ENCODE data around the gene COL11A2. TPM values are rescaled to one million over a fixed set of nuclear protein-coding genes. Genes with fewer than 3 reads are reported as not detected.
A peak's percentile ranks its signal among the peaks of the same experiment; 100 is the strongest.

Gene COL11A2
- total RNA-seq, 1 experiment from 2014 or later: 2.3 TPM

- Histone ChIP-seq H3K4ac (ENCODE audit: low read depth, low read length) (no peak overlapping the region), H3K79me1 (ENCODE audit: insufficient read depth, low read depth, low read length, poor library complexity, severe bottlenecking) (no peaks in the 10 kb centered on the region), H3K56ac (ENCODE audit: insufficient read length, low read depth, low read length) (no peak overlapping the region), H3K4me1 (ENCODE audit: insufficient read depth, low read length) (peaks cover 6% of the 10 kb centered on the region; the same call in 1 of the 2 replicates), H2BK5ac (ENCODE audit: insufficient read length, low read length) (no peak overlapping the region), H4K20me1 (ENCODE audit: control insufficient read depth, insufficient read depth, insufficient read length) (peaks cover 3% of the 10 kb centered on the region), H2AFZ (ENCODE audit: low read length) (no peak overlapping the region), H4K5ac (ENCODE audit: insufficient read length, low read depth, low read length) (no peak overlapping the region), H3T11ph (ENCODE audit: low read length) (no peak overlapping the region), H2BK120ac (ENCODE audit: low read depth, low read length, poor library complexity, severe bottlenecking) (no peak overlapping the region), H3K4me2 (ENCODE audit: insufficient read depth, insufficient read length, low read length) (peak overlapping the region; percentile 80), H3K18ac (ENCODE audit: insufficient read length, low read depth, low read length) (no peak overlapping the region), H3K14ac (ENCODE audit: insufficient read depth, low read length) (no peak overlapping the region), H3K9ac (ENCODE audit: extremely low read depth, insufficient read length, low read length) (no peak overlapping the region), H3K79me2 (ENCODE audit: insufficient read depth, low read length) (no peaks in the 10 kb centered on the region), H2BK15ac (ENCODE audit: low read depth, low read length) (no peak overlapping the region), H4K8ac (replicated peaks; ENCODE audit: insufficient read length, low read depth, low read length) (no peak overlapping the region), H2AK5ac (ENCODE audit: insufficient read length, low read length) (no peak overlapping the region), H3K27ac (ENCODE audit: insufficient read length, low read depth, low read length) (no peak overlapping the region), H2BK20ac (ENCODE audit: low read depth, low read length, poor library complexity, severe bottlenecking) (no peak overlapping the region), H2BK12ac (ENCODE audit: insufficient read length, low read depth, low read length) (no peak overlapping the region), H3K23me2 (ENCODE audit: insufficient read length, low read depth, low read length, poor library complexity, severe bottlenecking) (peaks cover 18% of the 10 kb centered on the region), H3K23ac (ENCODE audit: insufficient read length, low read depth, low read length) (no peak overlapping the region), H3K9me3 (ENCODE audit: control insufficient read depth, low read depth, low read length) (no peaks in the 10 kb centered on the region), H4K91ac (ENCODE audit: insufficient read length, low read depth, low read length) (no peak overlapping the region), H3K27me3 (ENCODE audit: insufficient read depth, low read length) (peaks cover 30% of the 10 kb centered on the region; the same call in 1 of the 2 replicates)
- Mint-ChIP-seq H3K4me1 (peaks cover 37 to 47% of the 10 kb centered on the region in 2 experiments), H3K36me3 (ENCODE audit: insufficient read depth in 1 of 3, low read depth in 3 of 3) (peaks cover 20 to 41% (median 28%) of the 10 kb centered on the region in 3 experiments), H3K27ac (peak overlapping the region in 1 of 3 experiments; percentile 82; a peak in 1 of 7 replicates), H3K9me3 (no peaks in the 10 kb centered on the region; a peak in 1 of 5 replicates), H3K4me3 (peak overlapping the region; percentile 83 to 95), H3K27me3 (ENCODE audit: low read depth) (peaks cover 59% of the 10 kb centered on the region)
- TF ChIP-seq CTCF (conservative IDR thresholded peaks at IDR 0.05): no peak
- DNase-seq: no peak
- WGBS (ENCODE audit: extremely low coverage, insufficient read length, low lambda C conversion rate): no CpG with 5 or more reads among the region's 29 CpGs
These were observed 15.4 kb upstream of the COL11A2 start for GRCh38 chr6:33207552-33208090.
